Caco-2 (cell line): ENCODE measurements around the gene UBE2E1. TPM values are rescaled to one million over a fixed set of nuclear protein-coding genes. Genes with fewer than 3 reads are reported as not detected.

Experiments
- BruUV-seq: library from RNA; stranded (reverse); fragments of 400-500 nt; replicated peaks from 2 replicates; lab custom pipeline; 2021; lab: Mats Ljungman, UMichigan
- CTCF ChIA-PET: fragments of 300-600 bp; sonication (Branson Sonifier 250); formaldehyde crosslinking; loops from one replicate; lab custom pipeline; 2022; ENCODE audit warnings: antibody characterized with exemption; lab: Charles Lee
- POLR2A ChIA-PET: fragments of 300-600 bp; sonication (Branson Sonifier 250); formaldehyde crosslinking; loops from one replicate; lab custom pipeline; 2022; ENCODE audit warnings: antibody characterized with exemption; lab: Charles Lee
- DNase-seq, 2 experiments: peaks; one replicate each; pipeline versions ENCODE4 v3.0.0 to v3.0.0-alpha.2; 2020 to 2022
- H3K27me3 ChIP-seq: replicated peaks from 2 replicates; pipeline ENCODE4 v1.6.0; 2011; ENCODE audit warnings: low read length; ENCODE audit not compliant: control insufficient read depth, insufficient read depth
- H3K36me3 ChIP-seq: 2 replicates; pipeline ENCODE4 v1.5.1; 2011; ENCODE audit warnings: low read length; ENCODE audit not compliant: control insufficient read depth, insufficient read depth
- H3K4me1 ChIP-seq: fragments of 250-450 bp; sonication (Bioruptor Pico); 2 replicates; pipeline ENCODE4 v1.5.1; 2020; ENCODE audit warnings: mild to moderate bottlenecking
- H3K4me3 ChIP-seq: 2 replicates; pipeline ENCODE4 v1.5.1; 2011; ENCODE audit warnings: low read depth, mild to moderate bottlenecking, control low read depth, low read length
- H3K9me3 ChIP-seq: fragments of 250-450 bp; sonication (Bioruptor Pico); 2 replicates; pipeline ENCODE4 v1.5.1; 2020; ENCODE audit warnings: mild to moderate bottlenecking, moderate library complexity
- H3K27ac Mint-ChIP-seq: one replicate; pipeline ENCODE4 v1.8.0; 2022; ENCODE audit warnings: mixed read lengths; ENCODE audit not compliant: unreplicated experiment
- H3K27me3 Mint-ChIP-seq: one replicate; pipeline ENCODE4 v1.8.0; 2022; ENCODE audit warnings: mixed read lengths; ENCODE audit not compliant: insufficient read depth, unreplicated experiment
- H3K36me3 Mint-ChIP-seq: one replicate; pipeline ENCODE4 v1.8.0; 2022; ENCODE audit warnings: mild to moderate bottlenecking, mixed read lengths; ENCODE audit not compliant: insufficient read depth, unreplicated experiment
- H3K4me1 Mint-ChIP-seq: one replicate; pipeline ENCODE4 v1.8.0; 2022; ENCODE audit warnings: low read depth, mixed read lengths; ENCODE audit not compliant: unreplicated experiment
- H3K4me3 Mint-ChIP-seq: one replicate; pipeline ENCODE4 v1.8.0; 2022; ENCODE audit warnings: mild to moderate bottlenecking, moderate library complexity, mixed read lengths; ENCODE audit not compliant: unreplicated experiment
- H3K9me3 Mint-ChIP-seq: one replicate; pipeline ENCODE4 v1.8.0; 2022; ENCODE audit warnings: mixed read lengths; ENCODE audit not compliant: unreplicated experiment
- CTCF ChIP-seq, 2 experiments: fragments of 200-600 bp in 1 of 2; IDR thresholded peaks; 1 replicate in 1 of 2; 2 replicates in 1 of 2; pipeline versions ENCODE4 v1.5.1 to v1.8.0; 2011 to 2022; ENCODE audit warnings: antibody characterized with exemption in 1 of 2, control low read depth in 1 of 2, inconsistent platforms in 1 of 2, low read depth in 1 of 2, low read length in 1 of 2, mild to moderate bottlenecking in 1 of 2, moderate library complexity in 1 of 2; ENCODE audit not compliant: insufficient read depth in 1 of 2, severe bottlenecking in 1 of 2, unreplicated experiment in 1 of 2
- intact Hi-C: fragments of 100-400 bp; cut with micrococcal nuclease; formaldehyde crosslinking; loops from one replicate; pipeline ENCODE4 v1.10.0; 2022; ENCODE audit not compliant: unreplicated experiment
- total RNA-seq: library from RNA; stranded (reverse); gene quantifications from 2 replicates; pipeline ENCODE4 v1.2.3, GENCODE V29; 2022

Gene UBE2E1
- total RNA-seq, 1 experiment from 2014 or later, result 104 TPM

DNA sequence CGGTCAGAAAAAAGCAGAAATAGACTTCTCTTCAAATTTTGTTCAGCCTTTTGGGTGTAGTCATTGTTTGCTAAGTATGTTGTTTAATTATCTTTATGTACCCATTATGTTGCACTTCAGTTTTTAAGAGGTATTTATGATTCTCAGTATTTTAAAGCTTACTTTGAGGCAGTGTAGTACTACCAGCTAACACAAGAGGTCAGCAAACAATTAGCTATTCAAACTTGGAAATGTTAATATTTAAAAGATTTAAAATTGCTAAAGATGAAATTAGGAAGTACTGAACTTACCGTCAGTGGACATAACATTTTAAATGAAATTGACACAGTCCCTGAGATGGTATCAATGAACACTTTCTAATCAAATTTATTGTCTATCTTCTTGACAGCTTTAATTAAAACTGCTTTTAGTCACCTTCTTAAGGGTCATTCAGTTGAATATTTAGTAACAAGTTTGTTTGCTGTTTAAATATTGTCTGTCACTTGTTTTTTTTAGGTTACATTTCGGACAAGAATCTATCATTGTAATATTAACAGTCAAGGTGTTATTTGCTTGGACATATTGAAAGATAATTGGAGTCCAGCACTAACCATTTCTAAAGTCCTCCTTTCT, 83.0 kb downstream of the UBE2E1 start:
- Histone ChIP-seq H3K36me3 (no peaks in the 10 kb centered on the region; the same call in 1 of the 2 replicates), H3K27me3 (no peaks in the 10 kb centered on the region), H3K4me3 (no peak overlapping the region), H3K9me3 (no peaks in the 10 kb centered on the region), H3K4me1 (no peaks in the 10 kb centered on the region)
- H3K27me3 Mint-ChIP-seq, result no peaks in the 10 kb centered on the region
- peak; percentile 60 to 65 for TF ChIP-seq CTCF (IDR thresholded peaks at IDR 0.05; ENCODE audit: insufficient read depth in 1 of 2, low read depth in 1 of 2, low read length in 1 of 2, severe bottlenecking in 1 of 2, unreplicated experiment in 1 of 2)
- peak in 1 of 2 experiments; percentile 21 for DNase-seq
- ChIA-PET POLR2A (interaction anchor here (0.5 to 1.0 kb wide), 3 partner anchors 28 to 42 kb away, joined by 4 to 6 read pairs (median 4); partner anchors contain the start of genes NKIRAS1 and RPL15), CTCF (interaction anchor here (0.6 to 1.3 kb wide), 7 partner anchors 10 to 943 kb away, joined by 3 to 6 read pairs (median 4); no protein-coding TSS in a partner anchor)
- BruUV-seq, result no TSS peak
- H3K27ac Mint-ChIP-seq, result no peak overlapping the region
- peaks cover 14% of the 10 kb centered on the region for H3K36me3 Mint-ChIP-seq
- H3K9me3 Mint-ChIP-seq, result no peaks in the 10 kb centered on the region
- H3K4me1 Mint-ChIP-seq, result no peaks in the 10 kb centered on the region
- no peak overlapping the region for H3K4me3 Mint-ChIP-seq
- intact Hi-C loops, result loop anchor here (5.0 to 10.0 kb wide), 2 partner anchors 59 to 346 kb away; partner anchors contain the start of gene NR1D2

DNA sequence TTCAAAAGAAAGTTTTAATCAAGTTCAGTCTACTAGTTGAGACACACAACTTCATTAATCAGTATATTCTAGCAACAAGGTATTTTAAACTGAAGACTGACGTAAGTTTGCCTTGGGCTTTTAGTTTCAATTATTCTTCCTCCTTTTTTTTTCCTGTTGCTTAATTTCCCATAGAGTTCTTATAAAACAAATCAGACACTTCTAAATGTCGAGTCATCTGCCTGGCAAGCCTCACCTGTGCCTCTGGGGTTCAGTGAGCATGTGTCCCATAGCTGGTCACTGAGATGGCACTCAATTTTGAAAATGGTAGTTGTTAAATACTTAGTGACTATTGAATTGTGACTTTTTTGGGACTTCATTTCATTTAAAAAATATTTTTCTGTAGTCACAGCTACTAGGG, 83.6 kb downstream of the UBE2E1 start:
- Mint-ChIP-seq H3K27me3 (no peaks in the 10 kb centered on the region), H3K36me3 (peaks cover 21% of the 10 kb centered on the region), H3K27ac (no peak overlapping the region), H3K9me3 (no peaks in the 10 kb centered on the region), H3K4me1 (no peaks in the 10 kb centered on the region), H3K4me3 (no peak overlapping the region)
- Histone ChIP-seq H3K4me3 (no peak overlapping the region), H3K4me1 (no peaks in the 10 kb centered on the region), H3K27me3 (no peaks in the 10 kb centered on the region), H3K36me3 (no peaks in the 10 kb centered on the region; the same call in 1 of the 2 replicates), H3K9me3 (no peaks in the 10 kb centered on the region)
- CTCF ChIA-PET, result interaction anchor here (0.6 kb wide), 1 partner anchor 27 kb away, joined by 3 read pairs; no protein-coding TSS in a partner anchor
- no TSS peak for BruUV-seq
- DNase-seq, result no peak
- POLR2A ChIA-PET, result no interaction called here
- intact Hi-C loops, result loop anchor here (5.0 to 10.0 kb wide), 2 partner anchors 58 to 345 kb away; partner anchors contain the start of gene NR1D2
- no peak for TF ChIP-seq CTCF (IDR thresholded peaks at IDR 0.05; ENCODE audit: insufficient read depth in 1 of 2, low read depth in 1 of 2, low read length in 1 of 2, severe bottlenecking in 1 of 2, unreplicated experiment in 1 of 2)

DNA sequence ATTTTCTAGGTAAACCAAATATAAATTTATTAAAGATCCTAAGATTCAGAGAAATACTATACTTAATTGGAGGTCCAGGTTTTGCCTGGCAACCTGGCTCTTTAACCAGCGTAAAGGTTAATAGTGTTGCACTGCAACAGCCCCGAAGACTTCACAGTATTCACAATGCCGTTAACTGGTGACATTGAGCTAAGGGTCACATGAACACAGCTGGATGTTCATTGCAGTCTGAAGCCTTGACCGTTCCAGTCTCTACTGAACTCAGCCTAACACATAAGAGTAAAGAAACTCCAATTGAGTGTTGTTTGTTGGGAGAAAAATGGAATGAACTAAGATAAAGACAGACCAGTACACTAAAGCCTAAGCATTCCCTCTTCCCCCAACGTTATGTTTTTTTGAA, 84.2 kb downstream of the UBE2E1 start:
- no peak for DNase-seq
- no peak for TF ChIP-seq CTCF (IDR thresholded peaks at IDR 0.05; ENCODE audit: insufficient read depth in 1 of 2, low read depth in 1 of 2, low read length in 1 of 2, severe bottlenecking in 1 of 2, unreplicated experiment in 1 of 2)
- H3K4me1 Mint-ChIP-seq, result no peaks in the 10 kb centered on the region
- Histone ChIP-seq H3K4me1 (no peaks in the 10 kb centered on the region), H3K9me3 (no peaks in the 10 kb centered on the region), H3K36me3 (no peaks in the 10 kb centered on the region; the same call in 1 of the 2 replicates), H3K27me3 (no peaks in the 10 kb centered on the region), H3K4me3 (no peak overlapping the region)
- H3K4me3 Mint-ChIP-seq, result no peak overlapping the region
- H3K27ac Mint-ChIP-seq, result no peak overlapping the region
- intact Hi-C loops, result loop anchor here (5.0 to 10.0 kb wide), 2 partner anchors 57 to 345 kb away; partner anchors contain the start of gene NR1D2
- H3K36me3 Mint-ChIP-seq, result peaks cover 26% of the 10 kb centered on the region
- POLR2A ChIA-PET, result no interaction called here
- BruUV-seq, result no TSS peak
- CTCF ChIA-PET, result interaction anchor here (0.6 kb wide), 1 partner anchor 26 kb away, joined by 3 read pairs; no protein-coding TSS in a partner anchor
- no peaks in the 10 kb centered on the region for H3K27me3 Mint-ChIP-seq
- no peaks in the 10 kb centered on the region for H3K9me3 Mint-ChIP-seq
